ENCODE results near the gene DVL3. TPM values are rescaled to one million over a fixed set of nuclear protein-coding genes. Genes with fewer than 3 reads are reported as not detected.

DVL3 gene
- total RNA-seq, 1 experiment from 2014 or later = 60.7 TPM

- TF ChIP-seq ATF3 (IDR thresholded peaks at IDR 0.05) = no peak
- no peak for TF ChIP-seq TCF7L2 (IDR thresholded peaks at IDR 0.05; ENCODE audit: borderline replicate concordance, extremely low read depth, insufficient read depth, insufficient read length)
- no peak for TF ChIP-seq MAX (IDR thresholded peaks at IDR 0.05)
- TF ChIP-seq CEBPB (IDR thresholded peaks at IDR 0.05; ENCODE audit: low read depth) = no peak
- no peak for TF ChIP-seq FOSL1 (IDR thresholded peaks at IDR 0.05; ENCODE audit: low read depth)
- TF ChIP-seq JUND (IDR thresholded peaks at IDR 0.05) = no peak
Observed at GRCh38 chr3:184189421-184189820, 34.2 kb downstream of the DVL3 start (continued).

- H3K4me3 ChIP-seq (replicated peaks in 1 of 2; ENCODE audit: low read depth in 1 of 2, low read length in 2 of 2) = no peak overlapping the region
- H3K27ac ChIP-seq (ENCODE audit: low read depth, low read length) = no peak overlapping the region
- TF ChIP-seq TCF7L2 (IDR thresholded peaks at IDR 0.05; ENCODE audit: borderline replicate concordance, extremely low read depth, insufficient read depth, insufficient read length) = no peak
- no peak for TF ChIP-seq SP1 (IDR thresholded peaks at IDR 0.05; ENCODE audit: low read depth)
- no peak for TF ChIP-seq ZFX (IDR thresholded peaks at IDR 0.05)
- no peak for TF ChIP-seq CEBPB (IDR thresholded peaks at IDR 0.05; ENCODE audit: low read depth)
- TF ChIP-seq MAX (IDR thresholded peaks at IDR 0.05) = no peak
- TF ChIP-seq CBX3 (IDR thresholded peaks at IDR 0.05; ENCODE audit: low read depth) = no peak
- TF ChIP-seq EGR1 (IDR thresholded peaks at IDR 0.05; ENCODE audit: low read depth) = no peak
- no peak for TF ChIP-seq JUND (IDR thresholded peaks at IDR 0.05)
- TF ChIP-seq EZH2 (IDR thresholded peaks at IDR 0.05) = no peak
- TF ChIP-seq RAD21 (IDR thresholded peaks at IDR 0.05; ENCODE audit: low read depth) = no peak
- TF ChIP-seq POLR2A (IDR thresholded peaks at IDR 0.05; ENCODE audit: borderline replicate concordance, extremely low read depth, insufficient read depth, insufficient read length) = no peak
- no peak for TF ChIP-seq ELF1 (IDR thresholded peaks at IDR 0.05; ENCODE audit: borderline replicate concordance, low read depth)
- no peak for TF ChIP-seq ZNF274 (IDR thresholded peaks at IDR 0.05; ENCODE audit: low read depth, low read length)
- no peak for TF ChIP-seq SRF (IDR thresholded peaks at IDR 0.05; ENCODE audit: low read depth)
- no peak for TF ChIP-seq SIN3A (IDR thresholded peaks at IDR 0.05; ENCODE audit: low read depth)
- no peak for TF ChIP-seq YY1 (IDR thresholded peaks at IDR 0.05; ENCODE audit: extremely low read depth, insufficient replicate concordance, low read depth, low read length)
- no peak for TF ChIP-seq EZH2phosphoT487 (IDR thresholded peaks at IDR 0.05; ENCODE audit: borderline replicate concordance)
- no peaks in the 10 kb centered on the region for H4K20me1 ChIP-seq (ENCODE audit: insufficient read depth)
- no peak overlapping the region for H3K4me2 ChIP-seq (ENCODE audit: low read length)
- intact Hi-C loops (cut with micrococcal nuclease) = no loop called here
- H3K9me2 ChIP-seq (ENCODE audit: insufficient read depth) = no peaks in the 10 kb centered on the region
- peaks cover 57 to 58% of the 10 kb centered on the region in 2 experiments for H3K36me3 ChIP-seq (ENCODE audit: control insufficient read depth in 1 of 2, insufficient read depth in 2 of 2, low read length in 2 of 2)
- ChIA-PET RAD21 (ENCODE audit: low non-redundant PET in 1 of 2, low total read pairs in 2 of 2, uncharacterized antibody in 2 of 2, unreplicated experiment in 2 of 2) (no interaction called here), CTCF (no interaction called here), POLR2A (no interaction called here)
- H2AFZ ChIP-seq (ENCODE audit: low read depth, low read length, poor library complexity, severe bottlenecking) = no peak overlapping the region
- no peaks in the 10 kb centered on the region for H3K4me1 ChIP-seq (ENCODE audit: control insufficient read depth in 1 of 2, insufficient read depth in 2 of 2, low read length in 2 of 2)
- DNase-seq (ENCODE audit: low read depth, low spot score) = no peak
- BruUV-seq (replicated peaks) = no TSS peak
- no peak for ATAC-seq
- H3K27me3 ChIP-seq (ENCODE audit: insufficient read depth, low read length) = no peaks in the 10 kb centered on the region
- H3K9ac ChIP-seq (ENCODE audit: low read length) = no peak overlapping the region
- H3K79me2 ChIP-seq (ENCODE audit: insufficient read depth, low read length) = peaks cover 28% of the 10 kb centered on the region
- no peaks in the 10 kb centered on the region for H3K9me3 ChIP-seq (ENCODE audit: control insufficient read depth in 1 of 2, insufficient read depth in 1 of 2, low read depth in 1 of 2, low read length in 2 of 2)
Observed at GRCh38 chr3:184192889-184193288, 37.7 kb downstream of the DVL3 start.
